HG03135 (cell line): ENCODE results near the gene ITSN1.
"Not testable (repeated sequence)": the region's sequence is repeated elsewhere in the genome, so short reads cannot be mapped to it uniquely, and the experiment has no call there.

Source experiments
- ATAC-seq: cut with Tn5 transposase; IDR thresholded peaks from one replicate; pipeline ENCODE4 v1.9.1; 2021; ENCODE audit warnings: mild to moderate bottlenecking, moderate library complexity; ENCODE audit not compliant: unreplicated experiment

Gene ITSN1

DNA sequence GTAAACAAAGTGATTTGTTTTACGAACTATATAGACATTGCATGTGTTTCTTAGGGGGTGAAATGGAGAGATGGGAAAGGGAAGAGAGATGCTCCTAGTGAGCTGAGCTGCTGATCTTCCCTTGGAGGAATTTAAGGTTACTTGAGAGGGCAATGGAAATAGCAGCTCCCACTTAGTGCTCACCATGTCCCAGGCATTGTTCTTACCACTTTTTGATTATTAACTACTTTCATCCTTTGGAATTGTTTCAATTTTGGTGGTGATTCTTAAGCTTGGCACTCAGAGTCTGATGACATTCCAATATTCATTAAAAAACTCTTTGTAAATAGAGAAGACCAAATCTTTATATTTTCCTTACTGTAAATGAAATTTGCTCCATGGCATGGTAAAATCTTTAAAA, 124.9 kb downstream of the ITSN1 start:
- no peak for ATAC-seq

DNA sequence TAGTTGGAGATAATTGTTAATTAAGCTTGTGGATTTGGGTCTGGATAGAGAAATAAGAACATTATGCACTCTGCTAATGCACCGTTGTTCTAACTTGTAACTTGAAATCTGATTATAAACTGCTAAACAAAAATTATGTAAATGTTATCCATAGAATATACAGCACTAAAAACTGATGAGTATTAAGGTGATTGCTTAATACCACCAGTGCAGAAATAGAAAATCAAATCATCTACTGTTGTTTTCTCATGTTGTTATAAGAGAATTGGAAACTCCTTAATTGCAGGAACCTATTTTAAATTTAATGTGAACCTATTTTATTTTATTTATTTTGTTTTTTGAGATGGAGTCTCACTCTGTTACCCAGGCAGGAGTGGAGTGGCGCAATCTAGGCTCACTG, 125.7 kb downstream of the ITSN1 start:
- no peak for ATAC-seq

DNA sequence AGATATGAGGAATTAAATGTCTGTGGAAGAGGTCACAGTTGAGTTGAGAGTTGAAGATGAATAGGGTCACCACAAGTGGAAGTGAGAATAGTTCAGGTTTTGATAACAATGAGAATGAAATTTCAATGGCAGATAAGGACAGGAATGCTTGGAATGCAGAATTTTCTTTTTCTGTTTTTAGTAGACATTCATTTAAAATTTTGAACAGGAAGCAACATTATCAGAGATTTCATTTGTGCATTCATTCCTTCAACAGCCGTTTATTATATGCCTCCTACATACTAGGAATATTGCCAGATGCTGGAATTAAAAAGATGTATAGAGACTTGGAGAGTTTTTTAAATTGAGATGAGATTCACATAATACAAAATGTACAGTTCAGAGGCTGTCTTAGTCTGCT, 126.8 kb downstream of the ITSN1 start:
- ATAC-seq: no peak

DNA sequence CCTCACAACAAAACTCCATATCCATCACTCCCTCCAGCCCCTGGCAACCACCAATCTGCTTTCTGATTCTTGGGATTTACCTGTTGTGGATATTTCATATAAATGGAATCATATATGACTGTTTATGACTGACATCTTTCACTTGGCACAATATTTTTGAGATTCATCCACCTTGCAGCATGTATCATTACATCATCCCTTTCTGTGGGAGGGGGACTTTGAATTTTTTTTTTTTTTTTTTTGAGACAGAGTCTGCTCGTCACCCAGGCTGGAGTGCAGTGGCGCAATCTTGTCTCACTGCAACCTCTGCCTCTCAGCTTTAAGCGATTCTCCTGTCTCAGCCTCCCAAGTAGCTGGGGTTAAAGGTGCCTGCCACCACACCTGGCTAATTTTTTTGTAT, 128.2 kb downstream of the ITSN1 start:
- ATAC-seq: no peak

DNA sequence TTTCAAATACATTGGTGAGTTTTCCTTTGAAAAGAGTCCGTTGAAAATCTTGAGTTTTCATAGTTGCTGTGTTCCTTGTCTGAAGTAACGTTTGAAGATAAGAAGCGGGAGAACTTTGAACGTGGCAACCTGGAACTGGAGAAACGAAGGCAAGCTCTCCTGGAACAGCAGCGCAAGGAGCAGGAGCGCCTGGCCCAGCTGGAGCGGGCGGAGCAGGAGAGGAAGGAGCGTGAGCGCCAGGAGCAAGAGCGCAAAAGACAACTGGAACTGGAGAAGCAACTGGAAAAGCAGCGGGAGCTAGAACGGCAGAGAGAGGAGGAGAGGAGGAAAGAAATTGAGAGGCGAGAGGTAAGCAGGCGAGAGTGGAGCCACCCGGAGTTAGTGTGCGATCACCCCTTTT, 129.7 kb downstream of the ITSN1 start:
- no peak for ATAC-seq

DNA sequence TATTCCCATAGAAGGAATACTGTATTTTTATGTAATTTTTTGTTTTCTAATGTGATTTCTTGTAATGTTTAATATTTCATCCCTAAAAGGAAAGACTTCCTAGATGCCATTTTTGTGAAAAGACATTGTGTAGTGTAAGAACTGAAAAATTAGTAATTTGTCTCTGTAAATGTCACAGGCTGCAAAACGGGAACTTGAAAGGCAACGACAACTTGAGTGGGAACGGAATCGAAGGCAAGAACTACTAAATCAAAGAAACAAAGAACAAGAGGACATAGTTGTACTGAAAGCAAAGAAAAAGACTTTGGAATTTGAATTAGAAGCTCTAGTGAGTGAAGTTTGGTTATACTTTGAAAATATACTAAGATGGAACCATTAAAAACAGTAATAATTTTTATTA, 132.2 kb downstream of the ITSN1 start:
- no peak for ATAC-seq

DNA sequence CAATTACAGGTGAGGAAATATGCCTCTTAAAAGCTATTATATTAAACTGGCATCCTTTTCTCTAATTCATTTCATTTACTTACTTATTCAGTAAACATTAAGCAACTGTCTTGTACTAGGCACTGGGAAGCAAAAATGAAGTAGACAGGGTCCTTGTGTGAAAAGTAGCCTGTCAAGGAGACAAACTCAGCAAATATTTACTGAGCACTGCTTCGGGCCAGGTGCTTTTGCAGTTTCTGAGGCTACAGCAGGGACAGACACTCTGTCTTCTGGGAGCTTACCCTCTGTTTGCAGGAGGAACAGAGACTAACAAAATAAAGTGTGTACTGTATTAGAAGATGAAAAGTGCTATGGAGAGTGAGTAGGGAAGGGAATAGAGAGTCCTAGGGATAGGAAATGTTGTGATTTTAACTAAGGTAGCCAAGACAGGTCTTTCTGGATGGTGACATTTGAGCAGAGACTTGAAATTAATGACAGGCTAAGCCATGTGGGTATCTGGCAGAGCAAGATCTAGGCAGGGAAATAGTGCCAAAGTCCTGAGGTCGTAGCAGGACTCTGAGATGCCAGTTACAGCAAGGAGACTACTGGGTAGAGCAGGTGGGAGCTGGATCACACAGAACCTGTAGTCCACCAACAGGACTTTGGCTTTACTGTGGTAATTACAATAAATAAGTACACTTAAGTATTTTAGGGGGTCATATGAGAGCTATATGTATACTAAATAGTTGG, 133.0 kb downstream of the ITSN1 start:
- ATAC-seq: no peak

DNA sequence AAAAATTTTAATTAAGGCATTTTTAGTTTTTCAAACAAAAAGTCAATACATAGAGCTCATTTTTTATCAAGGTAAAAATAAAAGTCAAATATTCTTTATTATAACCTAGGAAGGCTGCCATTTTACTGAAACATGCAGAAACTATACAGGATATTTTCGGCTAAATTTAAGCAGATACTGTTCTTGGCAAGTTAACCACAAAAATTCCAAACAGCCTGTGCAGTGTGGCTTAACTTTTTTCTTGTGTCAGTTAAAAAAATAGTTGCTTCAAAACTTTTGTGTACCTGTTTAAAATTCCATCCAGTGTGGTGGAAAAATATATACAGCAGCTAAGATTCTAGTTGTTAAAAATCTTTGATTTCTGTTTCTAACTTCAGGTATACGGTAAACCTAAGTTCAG, 138.3 kb downstream of the ITSN1 start:
- ATAC-seq: no peak

DNA sequence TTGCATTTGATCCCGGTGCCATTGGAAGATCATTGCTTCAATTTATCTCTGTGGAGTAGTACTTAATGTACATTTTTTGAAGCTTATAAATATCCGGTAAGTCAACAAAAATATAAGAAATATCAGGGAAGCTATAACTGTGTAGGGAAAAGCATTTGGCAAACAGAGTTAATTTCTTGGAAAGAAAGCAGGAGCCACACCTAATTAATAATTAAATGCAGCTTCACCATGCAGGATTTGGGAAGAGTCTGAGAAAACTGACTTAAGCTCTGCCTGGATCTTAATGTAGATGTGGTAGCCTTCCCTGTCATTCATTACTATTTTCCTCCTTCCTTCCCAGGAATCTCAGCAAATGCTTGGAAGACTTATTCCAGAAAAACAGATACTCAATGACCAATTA, 138.8 kb downstream of the ITSN1 start:
- no peak for ATAC-seq

DNA sequence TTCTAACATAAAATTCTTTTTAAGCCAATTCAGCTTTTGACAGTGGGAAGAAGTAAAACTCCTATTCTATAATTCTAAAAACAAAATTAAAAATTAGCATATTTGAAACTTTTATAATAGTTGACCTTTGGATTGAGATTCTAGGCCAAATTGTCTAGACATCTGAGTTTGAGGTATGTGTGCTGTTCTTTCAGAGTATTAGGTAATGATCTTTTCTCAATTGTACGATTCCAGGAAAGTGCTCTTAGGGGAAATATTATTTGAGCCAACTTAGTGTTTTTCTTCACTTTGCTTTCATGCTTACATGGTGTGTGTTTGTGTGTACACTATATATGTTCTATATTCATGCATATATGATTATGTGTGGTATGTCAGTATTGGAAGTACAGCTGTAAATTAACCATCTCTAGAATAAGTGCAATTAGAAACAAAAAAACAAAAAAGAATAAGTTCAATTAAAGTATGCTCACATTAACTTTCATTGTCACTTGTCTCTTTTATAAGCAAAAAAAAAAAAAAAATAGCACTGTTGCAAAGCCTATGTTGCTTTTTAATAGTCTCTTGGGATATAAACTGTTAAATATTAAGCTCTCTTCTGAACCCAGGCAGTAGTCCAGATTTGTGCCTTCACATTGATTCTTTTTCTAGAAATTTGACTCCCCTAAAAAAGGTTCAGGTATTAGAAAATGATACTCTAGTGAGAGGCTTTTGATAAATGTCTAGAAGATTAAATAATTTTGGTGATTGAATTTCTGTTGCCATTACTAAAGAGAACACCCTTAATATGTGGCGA, 141.1 kb downstream of the ITSN1 start:
- no peak for ATAC-seq

DNA sequence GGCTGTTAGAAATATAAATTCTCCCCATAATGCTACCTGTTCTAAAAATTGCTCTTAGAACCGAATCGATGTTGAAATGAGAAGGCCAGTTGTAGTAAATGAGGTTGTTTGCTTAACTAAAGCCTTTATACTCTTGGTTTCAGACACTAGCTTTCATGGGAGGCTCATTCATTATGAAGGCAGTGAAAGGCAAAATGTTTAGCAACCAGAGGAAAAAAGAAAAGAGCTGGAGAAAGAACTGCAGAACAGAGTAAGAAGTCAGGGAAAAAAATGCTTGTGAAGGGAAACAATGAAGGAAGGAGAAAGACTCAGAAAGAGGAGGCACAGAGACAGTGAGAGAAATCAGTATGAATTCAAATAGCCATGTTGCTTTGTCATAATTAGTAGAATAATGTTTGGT, 145.1 kb downstream of the ITSN1 start:
- ATAC-seq: no peak

DNA sequence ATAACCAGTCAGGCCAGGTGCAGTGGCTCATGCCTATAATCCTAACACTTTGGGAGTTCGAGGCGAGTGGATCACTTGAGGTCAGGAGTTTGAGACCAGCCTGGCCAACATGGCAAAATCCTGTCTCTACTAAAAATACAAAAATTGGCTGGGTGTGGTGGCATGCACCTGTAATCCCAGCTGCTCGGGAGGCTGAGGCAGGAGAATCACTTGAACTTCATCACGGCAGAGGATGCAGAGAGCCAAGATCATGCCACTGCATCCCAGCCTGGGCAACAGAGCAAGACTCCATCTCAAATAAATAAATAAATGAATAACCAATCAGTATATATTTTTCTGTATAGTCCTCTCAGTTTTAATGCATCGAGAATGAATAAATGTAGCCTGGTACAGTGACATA, 146.1 kb downstream of the ITSN1 start:
- not testable (repeated sequence) for ATAC-seq

DNA sequence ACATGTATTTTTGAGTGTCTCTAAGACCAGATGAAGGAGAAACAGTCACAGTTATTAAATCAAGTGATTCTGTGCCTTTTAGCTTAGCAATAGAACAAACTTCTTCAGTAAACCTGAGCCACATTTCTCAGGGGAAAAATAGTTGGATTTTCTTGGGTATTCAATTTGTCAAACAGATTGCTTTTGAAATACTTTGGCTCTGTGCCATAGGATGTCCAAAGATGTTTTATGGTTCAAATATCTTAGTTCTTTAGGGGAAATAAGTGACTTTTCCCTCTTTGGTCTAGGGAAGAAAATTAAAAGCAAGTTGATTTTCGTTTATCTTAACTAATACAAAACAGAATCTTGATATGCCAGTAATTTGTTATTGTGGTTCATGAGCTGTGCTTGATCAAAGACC, 147.4 kb downstream of the ITSN1 start:
- ATAC-seq: no peak

DNA sequence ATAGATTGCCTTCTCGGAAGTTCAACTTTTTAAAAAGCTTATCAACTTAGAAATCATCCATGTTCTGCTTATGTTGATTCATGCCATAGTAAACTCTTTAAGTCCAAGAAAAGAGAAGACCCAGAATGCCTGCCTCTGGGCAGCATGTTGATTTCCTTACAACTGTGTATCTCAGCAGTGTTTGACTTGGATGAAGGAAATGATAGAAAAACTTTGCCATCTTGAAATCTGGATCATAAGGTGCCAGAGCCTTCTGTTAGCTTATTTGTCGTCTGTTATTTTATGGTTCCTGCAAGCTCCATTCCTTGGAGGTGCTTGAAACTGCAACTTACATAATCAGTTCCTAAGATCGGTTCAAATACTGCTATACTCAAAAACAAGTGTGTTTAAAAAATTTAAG, 148.8 kb downstream of the ITSN1 start:
- no peak for ATAC-seq

DNA sequence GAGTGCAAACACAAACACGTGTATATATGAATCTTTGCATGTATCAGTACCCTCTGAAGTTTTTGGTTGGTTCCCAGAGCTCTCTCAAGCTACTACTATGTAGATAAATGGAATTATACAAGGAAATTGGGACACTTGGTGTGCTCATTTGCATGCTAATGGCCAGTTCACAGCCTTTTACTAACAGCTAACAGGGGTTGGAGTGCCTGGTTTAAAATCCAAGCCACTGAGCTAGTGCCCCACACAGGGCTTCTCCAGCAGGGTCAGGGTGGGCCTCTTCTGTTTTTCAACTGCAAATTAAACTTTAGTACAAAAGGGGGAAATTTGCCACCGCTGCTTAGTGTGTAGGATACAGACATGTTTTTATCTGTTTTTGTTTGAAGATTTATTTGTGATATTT, 152.3 kb downstream of the ITSN1 start:
- ATAC-seq: no peak

DNA sequence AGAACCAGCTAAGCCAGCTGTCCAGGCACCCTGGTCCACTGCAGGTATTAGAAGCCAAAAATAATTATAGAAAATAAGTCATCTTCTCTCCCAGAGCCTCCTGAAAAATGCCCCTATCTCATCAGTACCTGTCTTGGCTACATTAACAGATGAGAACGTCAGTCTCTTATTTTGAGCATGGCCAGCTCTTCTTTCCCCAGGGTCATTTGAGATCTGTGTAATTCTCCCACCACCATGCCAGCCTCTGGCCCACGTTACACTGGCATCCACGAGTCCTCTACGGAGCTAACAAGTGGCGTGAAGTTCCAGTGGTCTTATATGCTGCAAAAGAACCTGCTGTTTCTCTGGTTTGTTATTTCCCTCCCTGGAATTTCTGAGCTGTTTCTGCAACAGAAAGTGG, 155.3 kb downstream of the ITSN1 start:
- no peak for ATAC-seq

DNA sequence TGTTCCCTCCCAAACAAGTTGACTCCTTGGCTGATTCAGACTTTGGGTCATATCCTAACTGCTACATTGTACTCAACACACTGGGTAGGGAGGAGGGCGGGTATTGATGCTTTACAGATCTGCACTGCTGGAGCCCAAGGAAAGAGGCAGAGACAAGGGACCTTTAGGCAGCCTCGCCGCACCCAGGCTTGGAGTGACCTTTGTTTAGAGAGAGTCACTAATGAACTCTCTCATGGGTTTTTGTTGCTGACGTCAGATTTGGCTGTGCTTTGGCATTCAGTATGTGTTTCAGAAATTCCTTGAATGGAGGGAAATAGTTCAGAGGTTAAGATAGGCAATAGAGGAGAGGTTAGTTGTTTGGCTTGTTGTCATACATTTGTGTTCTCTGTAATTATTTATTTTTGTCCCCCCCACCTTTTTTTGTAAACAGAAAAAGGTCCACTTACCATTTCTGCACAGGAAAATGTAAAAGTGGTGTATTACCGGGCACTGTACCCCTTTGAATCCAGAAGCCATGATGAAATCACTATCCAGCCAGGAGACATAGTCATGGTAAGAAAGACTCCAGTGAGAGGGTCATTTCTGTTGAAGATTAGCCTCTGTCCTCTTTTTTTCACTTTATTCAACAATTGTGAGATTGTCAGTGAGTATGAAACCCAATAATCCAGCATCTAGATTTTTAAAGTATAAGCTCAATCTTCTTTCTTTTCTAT, 157.2 kb downstream of the ITSN1 start:
- no peak for ATAC-seq

DNA sequence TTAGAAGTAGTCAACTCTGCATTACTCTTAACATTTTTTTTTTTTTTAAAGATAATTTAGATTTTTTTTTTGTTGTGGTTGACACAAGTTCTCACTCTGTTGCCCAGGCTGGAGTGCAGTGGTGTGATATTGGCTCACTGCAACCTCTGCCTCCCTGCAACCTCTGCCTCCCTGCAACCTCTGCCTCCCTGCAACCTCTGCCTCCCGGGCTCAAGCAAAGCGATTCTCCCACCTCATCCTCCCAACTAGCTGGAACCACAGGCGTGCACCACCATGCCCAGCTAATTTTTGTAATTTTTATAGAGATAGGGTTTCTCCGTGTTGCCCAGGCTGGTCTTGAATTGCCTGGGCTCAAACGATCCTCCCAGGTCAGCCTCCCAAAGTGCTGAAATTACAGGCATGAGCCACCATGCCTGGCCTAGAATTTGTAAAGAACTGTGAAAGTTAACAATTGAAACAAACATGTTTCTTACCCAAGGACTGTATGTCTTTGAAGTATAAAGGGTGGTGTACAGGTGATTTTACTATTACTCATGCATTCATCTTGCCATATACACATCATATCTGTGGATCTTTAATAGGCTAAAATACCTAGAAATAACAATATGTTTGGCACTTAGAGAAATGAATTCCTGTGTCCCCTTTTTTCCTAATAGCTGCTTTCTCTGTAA, 158.6 kb downstream of the ITSN1 start:
- ATAC-seq: no peak

DNA sequence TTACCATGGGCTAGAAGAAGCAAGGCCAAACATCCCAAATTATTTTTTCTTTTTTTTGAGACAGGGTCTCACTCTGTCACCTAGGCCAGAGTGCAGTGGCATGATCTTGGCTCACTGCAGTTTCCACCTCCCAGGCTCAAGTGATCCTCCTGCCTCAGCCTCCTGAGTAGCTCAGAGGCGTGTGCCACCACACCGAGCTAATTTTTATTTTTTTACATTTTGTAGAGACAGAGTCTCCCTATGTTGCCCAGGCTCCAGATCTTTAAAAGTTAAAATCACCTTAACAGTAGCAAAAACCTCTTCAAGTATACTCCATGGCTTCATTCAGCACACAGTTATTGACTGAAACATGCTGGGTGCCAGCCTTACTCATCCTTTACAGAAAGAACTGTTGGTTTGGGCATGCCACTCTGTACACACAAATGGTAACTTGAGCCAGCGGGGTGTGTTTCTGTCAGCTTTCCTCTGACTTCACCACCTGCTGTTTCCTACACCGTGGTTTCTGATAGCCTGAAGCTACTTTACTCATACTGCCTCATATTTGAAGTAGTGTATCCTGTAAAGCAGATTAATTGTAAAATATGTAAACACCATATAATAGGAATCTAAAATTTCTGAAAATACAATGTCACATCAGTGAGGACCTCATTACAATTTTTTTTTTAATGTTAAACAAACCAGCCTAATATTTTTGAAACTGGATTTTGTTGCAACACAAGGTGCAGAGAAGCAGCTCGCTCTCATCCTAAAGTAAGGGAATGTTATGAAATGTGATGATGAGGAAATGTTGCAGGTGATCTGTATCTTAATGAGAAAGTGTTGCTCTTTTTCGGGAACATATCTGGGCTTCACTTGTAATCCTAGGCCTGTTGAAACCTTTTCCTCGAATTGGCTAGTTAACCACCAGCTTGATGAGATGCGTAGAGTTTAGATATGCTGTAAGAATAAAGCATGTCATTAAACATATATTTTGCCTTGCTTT, 159.4 kb downstream of the ITSN1 start:
- ATAC-seq: no peak

DNA sequence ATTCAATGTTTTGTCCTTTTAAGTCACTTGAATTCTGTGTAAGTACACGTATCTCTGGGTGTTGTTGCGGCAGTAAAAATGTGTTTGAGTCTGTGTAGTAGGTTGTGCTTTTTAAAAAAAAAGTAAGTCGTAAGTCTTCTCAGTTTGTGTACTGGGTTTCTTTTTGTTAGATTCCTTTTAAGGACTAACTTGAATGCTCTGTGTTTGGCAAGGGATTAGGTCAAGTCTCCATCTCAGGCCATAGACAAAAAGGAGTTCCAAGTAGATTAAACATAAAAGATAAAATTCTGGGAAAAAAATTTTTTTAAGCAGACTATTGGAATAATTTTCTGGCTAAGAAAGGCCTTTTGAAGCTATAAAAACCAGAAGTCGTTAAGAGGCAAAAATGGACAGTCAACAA, 160.2 kb downstream of the ITSN1 start:
- no peak for ATAC-seq
